Glomerular visceral epithelial cell (primary cell): ENCODE data around the gene LTO1.

Experiments
- DNase-seq: peaks from one replicate; pipeline ENCODE4 v3.0.0-alpha.2; 2016; ENCODE audit errors: extremely low spot score

LTO1 gene

DNA sequence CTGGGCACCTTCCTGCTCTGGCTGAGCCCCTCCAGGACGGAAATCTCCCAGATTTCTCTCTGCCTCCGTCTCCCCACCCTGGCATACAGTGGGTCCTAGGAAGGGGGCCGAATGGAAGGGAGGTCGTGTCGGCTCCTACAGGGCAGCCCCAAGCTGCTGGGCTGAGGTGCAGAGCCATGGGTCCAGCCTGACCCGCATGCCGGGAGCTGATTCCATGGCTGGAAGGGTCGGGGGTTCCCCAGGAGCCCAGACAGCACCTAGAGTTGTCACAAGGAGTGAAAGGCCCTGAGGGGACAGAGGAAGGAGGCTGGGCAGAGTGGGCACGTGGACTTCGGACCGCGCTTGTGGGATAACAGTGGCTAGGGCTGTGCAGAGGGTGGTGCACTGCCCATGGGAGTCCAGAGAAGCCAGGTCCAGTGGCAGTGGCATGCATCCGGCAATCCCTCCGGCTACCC lies 17.7 kb downstream of the LTO1 start:
- no peak for DNase-seq

DNA sequence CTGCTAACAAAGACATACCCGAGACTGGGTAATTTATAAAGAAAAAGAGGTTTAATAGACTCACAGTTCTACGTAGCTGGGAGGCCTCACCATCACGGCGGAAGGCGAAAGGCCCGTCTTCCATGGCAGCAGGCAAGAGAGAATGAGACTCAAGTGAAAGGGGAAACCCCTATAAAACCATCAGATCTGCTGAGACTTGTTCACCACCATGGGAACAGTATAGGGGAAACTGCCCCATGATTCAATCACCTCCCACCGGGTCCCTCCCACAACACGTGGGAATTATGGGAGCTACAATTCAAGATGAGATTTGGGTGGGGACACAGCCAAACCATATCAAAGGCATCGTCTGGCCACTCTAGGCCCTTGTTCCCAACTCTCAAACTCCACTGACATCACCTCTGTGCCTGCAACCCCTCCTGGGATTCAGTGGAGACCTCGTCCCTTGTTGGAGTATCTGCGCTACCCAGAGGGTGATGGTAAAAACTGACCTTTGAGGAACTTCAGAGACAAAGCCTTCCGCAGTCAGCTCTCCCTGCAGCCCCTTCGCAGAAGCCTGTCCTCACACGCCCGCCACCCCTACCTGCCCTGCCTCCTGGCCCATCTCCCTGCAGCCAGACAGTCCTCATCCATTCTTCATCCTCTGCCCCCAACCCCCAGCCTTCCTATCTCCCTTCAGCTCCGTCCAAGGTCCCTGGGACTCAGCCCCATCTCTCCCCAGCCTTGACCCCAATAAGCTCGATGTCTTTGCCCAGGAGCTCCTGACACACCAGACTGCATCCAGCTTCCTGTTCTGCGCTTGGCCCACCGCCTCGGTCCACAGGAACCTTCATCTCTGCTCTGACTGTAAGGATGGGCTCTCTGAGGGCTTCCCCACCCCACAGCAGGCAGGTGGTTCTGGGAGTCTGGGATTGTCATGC lies 18.4 kb downstream of the LTO1 start:
- DNase-seq = no peak

DNA sequence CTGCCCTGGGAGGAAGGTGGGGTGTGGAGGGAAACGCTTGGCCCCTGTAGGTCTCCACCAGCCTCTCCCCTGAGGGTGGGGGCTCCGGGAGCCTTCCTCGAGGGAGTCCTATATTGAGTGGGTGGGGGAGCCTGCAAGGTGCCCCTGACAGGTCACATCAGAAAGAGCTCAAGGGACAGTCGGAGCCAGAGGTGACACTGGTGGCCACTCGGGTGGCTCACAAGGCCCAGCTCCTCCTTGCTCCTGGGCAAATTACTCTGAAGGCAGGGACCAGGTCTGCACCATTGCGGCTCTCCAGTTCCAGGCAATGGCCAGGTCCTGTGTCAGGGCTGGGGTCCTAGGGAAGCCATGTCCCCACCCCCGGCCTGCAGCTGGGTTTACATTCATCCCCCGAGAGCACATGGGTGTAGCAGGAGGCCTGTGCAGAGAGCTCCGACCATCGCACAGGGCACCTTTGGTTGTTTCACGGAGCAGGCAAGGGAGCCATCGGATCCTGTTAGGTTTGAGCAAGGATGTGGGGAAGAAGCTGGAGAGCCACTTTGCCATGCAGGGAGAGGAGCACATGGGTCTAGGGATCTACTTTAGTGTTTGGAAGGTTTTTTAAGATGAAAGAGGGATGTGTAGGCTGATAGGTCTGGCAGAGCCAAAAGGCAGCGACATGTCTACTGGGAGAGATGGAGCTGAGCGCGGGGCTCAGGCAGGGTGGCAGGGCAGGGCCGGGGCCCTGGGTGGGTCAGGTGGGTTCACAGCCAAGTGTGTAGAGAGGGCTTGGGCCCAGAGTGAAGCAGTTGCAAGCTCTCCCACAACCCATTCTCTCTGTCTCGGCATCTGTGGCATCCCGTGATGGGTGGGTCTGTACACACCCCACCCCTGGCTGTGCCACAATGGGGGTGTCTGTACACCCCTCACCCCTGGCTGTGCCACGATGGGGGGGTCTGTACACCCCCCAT lies 19.4 kb downstream of the LTO1 start:
- DNase-seq = no peak

DNA sequence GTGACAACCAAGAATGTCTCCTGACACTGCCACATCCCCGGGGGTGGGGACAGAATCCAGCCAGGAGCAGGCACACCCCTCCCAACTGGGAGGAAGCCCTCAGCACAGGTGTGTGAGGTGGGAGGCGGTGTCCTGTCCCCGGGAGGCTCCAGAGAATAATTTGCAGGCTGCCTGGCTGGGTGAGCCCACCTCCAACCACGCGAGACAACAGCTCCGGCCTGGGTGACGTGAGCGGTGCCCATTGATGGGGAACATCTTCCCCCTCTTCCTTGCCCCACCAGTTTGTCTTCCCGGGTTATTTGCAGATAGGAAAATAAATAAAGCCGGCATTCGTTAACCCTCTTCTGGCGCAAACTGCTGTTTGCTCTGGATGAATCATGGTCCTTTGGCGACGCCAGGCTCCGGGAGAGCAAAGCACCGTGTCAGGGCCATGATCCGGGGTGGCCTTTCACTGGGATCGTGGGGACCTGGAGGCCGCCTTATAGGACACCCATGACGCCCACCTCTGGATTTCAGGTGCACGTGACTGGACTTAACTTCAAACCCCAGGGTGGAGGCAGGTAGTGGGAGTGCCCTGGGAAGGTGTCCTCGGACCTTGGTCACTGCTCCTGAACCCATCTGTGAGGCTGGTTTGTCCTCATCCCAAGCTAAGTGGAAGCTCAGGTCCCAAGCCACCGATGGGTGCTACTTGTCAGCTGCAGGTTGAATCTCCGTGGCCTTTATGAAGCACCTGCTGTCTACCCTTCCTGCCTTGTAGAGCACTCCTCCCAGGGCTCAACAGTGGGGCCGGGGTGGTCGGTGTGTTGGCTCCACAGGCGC lies 20.3 kb downstream of the LTO1 start:
- peak; percentile 63 for DNase-seq

DNA sequence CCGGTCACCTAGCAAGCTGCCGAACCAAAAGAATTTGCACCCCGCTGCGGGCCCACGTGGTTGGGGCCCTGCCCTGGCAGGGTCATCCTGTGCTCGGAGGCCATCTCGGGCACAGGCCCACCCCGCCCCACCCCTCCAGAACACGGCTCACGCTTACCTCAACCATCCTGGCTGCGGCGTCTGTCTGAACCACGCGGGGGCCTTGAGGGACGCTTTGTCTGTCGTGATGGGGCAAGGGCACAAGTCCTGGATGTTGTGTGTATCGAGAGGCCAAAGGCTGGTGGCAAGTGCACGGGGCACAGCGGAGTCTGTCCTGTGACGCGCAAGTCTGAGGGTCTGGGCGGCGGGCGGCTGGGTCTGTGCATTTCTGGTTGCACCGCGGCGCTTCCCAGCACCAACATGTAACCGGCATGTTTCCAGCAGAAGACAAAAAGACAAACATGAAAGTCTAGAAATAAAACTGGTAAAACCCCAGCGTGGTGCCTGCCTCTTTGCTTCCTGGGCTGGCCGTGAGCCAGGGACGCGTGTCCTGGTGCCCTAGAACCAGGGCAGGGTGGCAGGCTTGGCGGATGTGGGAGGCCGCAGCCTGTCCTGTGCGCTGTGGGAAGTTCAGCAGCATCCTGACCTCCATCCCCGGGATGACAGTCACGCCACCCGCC lies 21.0 kb downstream of the LTO1 start:
- no peak for DNase-seq

DNA sequence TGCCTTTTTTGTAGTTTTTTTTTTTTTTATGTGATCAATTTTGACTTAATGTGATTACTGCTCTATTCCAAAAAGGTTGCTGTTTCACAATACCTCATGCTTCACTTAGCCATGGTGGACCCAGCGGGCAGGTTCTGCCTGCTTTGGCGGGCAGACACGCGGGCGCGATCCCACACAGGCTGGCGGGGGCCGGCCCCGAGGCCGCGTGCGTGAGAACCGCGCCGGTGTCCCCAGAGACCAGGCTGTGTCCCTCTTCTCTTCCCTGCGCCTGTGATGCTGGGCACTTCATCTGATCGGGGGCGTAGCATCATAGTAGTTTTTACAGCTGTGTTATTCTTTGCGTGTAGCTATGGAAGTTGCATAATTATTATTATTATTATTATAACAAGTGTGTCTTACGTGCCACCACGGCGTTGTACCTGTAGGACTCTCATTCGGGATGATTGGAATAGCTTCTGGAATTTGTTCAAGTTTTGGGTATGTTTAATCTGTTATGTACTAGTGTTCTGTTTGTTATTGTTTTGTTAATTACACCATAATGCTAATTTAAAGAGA lies 21.7 kb downstream of the LTO1 start:
- no peak for DNase-seq

DNA sequence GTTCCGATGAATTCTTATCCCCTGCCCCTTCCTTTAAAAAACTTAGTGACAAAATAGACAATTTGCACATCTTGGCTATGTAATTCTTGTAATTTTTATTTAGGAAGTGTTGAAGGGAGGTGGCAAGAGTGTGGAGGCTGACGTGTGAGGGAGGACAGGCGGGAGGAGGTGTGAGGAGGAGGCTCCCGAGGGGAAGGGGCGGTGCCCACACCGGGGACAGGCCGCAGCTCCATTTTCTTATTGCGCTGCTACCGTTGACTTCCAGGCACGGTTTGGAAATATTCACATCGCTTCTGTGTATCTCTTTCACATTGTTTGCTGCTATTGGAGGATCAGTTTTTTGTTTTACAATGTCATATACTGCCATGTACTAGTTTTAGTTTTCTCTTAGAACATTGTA lies 22.2 kb downstream of the LTO1 start:
- no peak for DNase-seq

DNA sequence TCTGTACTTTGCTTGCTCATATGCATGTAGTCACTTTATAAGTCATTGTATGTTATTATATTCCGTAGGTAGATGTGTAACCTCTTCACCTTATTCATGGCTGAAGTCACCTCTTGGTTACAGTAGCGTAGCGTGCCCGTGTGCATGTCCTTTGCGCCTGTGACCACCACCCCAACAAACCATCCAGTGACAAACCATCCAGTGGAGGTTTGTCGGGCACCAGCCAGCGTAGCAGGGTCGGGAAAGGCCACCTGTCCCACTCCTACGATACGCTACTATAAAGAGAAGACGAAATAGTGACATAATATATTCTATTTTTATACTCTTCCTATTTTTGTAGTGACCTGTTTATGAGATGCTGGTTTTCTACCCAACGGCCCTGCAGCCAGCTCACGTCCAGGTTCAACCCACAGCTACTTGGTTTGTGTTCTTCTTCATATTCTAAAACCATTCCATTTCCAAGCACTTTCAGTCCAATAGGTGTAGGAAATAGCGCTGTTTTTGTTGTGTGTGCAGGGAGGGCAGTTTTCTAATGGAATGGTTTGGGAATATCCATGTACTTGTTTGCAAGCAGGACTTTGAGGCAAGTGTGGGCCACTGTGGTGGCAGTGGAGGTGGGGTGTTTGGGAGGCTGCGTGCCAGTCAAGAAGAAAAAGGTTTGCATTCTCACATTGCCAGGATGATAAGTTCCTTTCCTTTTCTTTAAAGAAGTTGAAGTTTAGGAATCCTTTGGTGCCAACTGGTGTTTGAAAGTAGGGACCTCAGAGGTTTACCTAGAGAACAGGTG lies 23.1 kb downstream of the LTO1 start:
- no peak for DNase-seq

DNA sequence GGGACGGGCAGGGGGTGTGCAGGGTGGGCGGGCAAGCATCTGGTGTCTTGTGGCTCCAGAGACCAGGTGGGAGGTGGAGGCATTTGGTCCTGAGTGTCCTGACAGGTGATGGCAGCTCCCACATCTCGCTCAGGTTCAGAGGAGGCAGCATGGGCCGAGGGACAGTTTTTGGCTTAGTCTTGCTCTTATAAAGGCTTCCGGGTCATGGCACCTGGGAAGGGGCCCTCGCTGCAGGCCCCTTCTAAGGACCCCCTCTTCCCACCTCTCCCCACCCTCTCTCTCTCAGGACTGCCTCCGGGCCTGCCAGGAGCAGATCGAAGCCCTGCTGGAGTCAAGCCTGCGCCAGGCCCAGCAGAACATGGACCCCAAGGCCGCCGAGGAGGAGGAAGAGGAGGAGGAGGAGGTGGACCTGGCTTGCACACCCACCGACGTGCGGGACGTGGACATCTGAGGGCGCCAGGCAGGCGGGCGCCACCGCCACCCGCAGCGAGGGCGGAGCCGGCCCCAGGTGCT lies 24.3 kb downstream of the LTO1 start:
- no peak for DNase-seq

DNA sequence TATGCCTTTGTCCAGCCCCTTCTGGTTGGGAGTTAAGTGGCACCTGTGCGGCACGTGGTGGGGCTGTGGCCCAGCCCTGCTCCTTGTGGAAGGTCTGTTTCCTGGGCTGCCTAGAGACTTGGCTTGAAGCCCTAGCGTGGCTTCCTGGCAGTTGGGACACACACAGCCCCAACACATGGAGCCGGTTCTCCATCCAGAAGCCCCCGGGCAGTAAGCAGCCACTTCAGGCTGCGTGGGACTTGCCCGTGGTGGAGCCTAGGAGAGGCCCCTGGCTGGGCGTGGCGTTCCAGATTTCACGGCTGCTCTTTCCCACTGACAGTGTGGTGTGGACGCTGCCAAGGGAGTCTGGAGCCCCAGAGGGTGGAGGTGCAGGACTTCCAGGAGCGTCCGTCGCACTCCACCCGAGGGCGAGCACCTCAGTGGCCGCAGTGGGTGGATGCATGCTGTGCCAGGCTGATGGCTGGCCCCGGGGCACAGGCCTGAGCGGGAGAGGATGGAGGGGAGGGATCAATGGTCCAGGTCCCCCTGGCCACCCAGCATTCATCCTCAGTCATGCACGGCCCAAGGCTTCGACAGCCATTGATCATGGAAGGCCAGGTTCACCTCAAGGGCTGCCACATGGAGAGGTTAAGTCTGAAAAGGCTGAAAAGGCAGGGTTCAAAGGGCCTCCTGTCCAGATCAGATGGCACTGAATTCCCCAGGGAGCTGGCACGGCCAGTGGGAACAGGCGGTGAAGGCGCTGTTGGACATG lies 24.9 kb downstream of the LTO1 start:
- DNase-seq = no peak

DNA sequence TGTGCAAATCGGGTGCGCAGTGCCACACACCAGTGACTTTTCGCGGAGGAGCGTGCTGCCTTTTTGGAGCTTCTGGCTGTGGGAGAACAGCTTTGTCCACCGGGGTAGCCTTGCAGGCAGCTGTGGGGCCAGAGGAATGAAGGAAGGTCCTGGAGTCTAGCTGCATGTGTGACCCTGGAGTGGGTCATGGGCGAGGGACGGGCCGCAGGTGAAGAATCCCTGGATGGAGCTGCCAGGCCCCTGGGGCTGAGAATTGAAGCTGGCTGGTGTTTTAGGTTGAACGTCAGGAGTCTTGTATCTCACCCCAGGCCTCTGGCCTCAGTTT lies 25.6 kb downstream of the LTO1 start:
- DNase-seq = no peak

DNA sequence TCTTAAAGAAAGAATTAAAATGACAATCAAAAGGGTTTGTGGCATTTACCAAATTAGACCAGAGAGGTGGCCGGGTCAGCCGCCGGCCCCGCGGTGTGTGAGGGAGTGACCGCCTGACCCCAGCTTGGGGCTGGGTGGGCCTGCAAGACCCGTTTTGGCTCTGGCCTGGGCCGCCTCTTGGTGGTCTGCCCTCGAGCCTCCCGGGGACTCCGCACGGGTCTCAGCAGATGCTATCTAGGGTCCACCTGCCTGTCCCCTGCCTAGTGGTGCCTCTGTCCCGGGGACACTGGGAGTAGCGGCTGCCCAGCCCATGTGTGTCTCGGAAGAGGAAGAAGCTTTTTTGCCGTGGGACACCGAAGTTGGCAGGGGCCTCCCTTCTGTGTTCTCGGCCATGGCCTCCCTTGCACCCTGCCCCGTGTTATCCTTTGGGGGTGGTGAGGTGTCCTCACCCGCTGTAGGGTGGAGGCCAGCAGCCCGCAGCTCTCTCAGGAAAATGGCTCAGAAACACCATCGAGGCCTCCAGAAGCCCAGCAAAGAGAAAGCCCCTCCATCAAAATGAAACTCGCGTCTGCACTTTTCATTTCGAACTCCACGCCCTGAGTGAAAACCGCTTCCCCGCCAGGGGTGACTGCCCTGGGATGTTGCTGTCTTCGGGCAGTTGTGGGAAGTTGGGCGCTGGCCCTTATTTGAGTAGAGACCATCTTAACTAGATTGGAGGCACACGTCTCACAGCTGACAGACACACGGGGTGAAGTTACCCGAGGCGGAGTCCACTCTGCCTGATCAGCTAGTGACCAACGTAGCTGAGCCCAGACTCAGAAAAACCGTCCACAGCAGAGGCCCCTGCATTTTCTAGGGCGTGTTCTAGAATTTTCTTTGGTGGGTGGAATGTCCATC lies 26.2 kb downstream of the LTO1 start:
- DNase-seq = no peak

DNA sequence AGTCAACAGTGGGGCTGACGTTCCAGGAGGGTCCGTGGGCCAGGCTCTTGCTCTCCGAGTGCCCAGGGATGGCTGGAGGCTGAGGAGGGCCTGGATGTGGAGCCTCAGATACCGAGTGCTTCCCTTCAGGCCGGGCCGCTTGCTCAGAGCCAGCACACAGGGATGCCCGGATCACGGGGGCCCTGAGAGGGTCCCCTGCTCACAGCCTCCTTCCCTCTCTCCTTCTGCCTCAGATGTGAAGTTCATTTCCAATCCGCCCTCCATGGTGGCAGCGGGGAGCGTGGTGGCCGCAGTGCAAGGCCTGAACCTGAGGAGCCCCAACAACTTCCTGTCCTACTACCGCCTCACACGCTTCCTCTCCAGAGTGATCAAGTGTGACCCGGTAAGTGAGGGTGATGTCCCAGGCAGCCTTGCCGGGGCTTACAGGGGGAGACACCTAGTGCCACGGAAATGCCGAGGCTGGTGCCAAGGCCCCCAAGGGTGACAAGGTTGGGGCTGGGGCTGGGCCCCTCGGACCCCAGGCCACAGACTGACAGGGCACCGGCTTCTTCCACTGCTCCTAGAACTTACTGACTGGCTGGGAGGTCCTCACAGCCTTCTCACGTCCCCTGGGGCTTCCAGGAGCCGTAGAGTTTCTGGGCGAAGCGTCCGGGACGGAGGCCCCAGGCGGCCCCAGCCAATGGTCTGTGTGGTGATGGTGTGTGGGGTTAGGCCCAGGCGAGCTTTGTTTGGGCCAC lies 27.2 kb downstream of the LTO1 start:
- DNase-seq = no peak

DNA sequence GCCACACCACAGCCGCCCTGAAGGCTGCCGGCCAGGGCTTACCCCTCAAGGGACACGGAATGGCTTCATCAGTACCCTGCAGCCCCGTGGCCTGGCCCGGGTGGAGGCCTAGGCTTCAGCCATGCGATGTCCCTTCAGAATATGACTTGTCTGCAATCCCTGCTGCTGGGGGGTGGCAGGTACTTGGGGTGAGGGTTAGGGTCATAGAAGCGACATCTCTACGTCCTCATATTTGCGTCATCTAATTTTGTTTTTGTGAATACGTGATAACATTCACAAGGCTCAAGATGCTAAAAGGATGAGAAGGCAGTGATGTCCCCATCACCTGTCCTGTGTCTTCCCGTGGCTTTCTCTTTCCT lies 27.8 kb downstream of the LTO1 start:
- DNase-seq = no peak

DNA sequence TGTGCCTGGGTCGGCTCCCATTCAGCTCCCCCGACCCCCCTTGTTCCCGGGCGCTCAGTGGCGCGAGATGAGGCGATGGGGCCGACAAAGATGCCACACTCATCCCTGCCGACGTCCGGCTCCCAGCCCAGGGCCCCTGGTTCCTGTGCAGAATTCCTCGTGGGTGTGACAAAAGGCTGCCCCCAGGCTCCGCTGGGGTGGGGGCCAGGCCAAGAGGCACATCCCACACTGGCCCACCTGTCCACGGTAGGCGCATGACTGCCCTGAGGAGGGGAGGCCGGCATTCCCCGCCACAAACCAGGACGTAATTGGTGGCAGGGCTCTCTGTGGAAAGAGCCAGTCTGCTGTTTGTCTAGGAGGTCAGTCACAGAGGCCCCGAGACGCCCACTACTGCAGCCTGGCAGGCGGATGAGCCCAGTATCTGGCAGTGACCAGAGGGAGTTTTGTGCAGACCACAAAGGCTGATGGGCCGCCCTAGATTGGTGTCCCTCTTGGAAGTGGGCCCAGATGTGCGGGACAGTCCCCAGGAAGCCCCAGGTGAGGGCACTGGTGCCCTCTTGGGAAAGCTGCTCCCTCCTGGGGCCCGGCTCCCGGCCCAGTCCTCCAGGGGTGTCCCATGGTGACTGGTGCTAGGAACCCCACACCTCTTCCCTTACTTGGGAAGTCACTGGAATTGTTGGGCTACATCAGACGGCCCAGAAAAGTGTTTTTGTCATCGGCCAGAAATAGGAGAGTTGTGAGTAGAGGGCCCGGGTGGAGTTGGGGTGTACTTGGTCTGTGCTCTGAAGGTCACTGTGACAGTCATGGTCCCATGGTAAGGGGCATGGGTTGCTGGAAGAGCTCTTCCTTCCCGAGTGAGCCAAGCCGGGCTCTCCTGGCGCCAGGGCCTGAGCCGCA lies 28.4 kb downstream of the LTO1 start:
- no peak for DNase-seq

DNA sequence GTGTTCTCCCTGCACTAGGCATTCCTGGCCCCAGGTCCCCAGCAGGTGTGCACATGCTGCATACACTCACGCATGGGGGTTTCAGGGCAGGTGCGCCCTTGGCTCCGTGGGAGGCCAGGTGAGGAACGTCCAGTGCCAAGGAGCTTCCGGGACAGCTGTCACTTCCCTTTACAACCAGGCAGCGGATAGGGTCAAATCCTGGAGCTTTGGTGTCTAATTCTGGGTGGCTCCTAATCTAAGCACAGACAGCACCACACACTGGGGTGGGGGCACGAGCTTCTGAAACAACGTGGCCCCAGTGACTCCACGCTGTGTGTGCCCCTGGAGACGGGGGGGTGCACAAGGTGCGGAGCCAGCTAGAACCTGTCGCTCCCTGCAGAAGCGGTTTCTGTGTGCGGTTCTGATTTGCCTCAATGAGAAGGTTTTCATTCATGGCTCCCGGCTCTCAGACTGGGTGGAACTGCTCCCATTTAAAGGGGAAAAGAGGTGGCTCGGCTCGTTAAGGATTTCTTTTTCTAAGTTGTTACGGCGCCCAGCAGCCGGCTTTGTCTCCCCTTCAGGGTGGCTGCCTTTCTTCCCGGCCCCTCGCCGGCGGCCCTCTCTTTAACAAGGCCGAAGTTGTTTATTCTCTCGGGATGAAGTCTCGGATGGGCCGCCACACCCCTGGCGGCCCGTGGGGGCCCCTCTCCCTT lies 29.2 kb downstream of the LTO1 start:
- DNase-seq = no peak
